GM04504 (cell line): ENCODE results near the gene PNPLA2.
A peak's percentile ranks its signal among the peaks of the same experiment; 100 is the strongest.

ENCODE experiments used
- DNase-seq: peaks from one replicate; pipeline ENCODE4 v3.0.0-alpha.2; 2012; ENCODE audit warnings: low read depth

The PNPLA2 gene

DNA sequence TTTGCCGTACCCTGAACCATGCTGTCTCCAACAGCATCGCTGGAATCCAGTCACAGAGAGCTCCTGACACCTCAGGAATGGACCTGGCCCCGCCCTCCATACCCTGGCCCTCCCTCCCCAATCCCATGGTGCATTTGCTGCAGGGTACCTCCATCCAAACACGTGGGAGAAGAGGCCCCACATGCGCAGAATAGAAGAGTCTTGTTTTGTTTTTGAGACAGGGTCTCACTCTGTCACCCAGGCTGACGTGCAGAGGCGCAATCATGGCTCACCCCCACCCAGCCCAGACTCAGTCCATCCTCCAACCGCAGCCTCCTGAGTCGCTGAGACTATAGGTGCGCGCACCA is 2.3 kb upstream of the PNPLA2 start:
- DNase-seq: no peak

DNA sequence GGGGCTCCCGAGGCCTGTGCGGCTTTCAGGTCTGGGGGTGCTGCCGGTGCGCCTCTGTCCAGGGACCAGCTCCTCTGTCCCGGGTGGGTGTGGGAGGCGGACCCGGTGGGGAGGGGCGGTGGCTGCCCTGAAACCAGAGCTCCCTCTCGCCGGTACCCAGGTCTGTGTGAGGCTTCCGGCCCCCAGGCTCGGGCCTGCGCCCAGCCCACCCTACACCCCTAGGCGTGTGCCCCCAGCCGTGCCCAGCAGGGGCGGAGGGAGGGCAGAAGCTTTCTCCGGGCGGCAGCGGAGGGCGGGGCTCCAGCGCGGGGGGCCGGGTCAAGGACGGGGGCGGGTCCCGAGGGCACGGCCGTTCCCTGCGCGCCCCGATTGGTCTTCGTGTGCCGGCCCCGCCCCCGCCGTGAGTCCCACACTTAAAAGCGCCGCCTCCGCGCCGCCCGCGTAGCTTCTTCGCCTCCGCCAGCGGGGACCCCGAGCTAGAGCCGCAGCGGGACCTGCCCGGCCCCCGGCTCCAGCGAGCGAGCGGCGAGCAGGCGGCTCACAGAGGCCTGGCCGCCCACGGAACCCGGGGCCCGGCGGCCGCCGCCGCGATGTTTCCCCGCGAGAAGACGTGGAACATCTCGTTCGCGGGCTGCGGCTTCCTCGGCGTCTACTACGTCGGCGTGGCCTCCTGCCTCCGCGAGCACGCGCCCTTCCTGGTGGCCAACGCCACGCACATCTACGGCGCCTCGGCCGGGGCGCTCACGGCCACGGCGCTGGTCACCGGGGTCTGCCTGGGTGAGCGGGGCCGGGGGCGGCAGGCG is 616 bp downstream of the PNPLA2 start:
- DNase-seq: peak; percentile 67

DNA sequence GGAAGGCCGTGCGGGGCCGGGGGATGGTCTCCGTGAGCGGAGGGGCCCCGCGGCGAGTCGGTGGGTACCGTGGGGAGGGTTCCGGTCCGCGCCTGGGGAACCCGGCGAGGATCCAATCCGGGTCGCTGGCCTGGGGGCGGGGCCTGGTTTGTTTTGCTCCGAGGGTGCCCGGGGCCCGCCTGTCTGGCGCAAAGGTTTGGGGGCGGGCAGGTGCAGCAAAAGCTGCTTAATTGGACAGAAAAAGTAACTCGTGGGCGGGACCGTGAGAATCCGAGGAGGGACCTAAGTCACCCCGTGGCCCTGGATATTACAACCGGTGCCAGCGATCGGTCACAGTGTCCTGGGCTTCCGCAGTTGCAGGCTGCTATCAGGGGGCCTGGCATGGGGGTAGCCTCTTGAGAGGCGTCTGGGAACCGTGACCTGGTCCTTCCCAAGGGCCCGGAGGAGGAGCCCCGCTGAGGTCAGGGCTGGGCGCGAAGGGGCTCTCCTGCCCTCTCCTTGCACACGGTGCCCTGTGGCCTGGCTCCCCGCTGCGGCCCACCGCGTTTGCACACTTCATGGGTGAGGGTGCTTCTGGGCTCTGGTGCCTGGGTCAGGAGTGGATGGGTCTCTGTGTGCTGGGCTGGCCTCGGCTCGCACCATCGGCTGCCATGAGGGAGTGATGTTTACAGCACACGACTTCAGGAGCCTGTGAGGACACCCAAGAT is 1.4 kb downstream of the PNPLA2 start:
- no peak for DNase-seq

DNA sequence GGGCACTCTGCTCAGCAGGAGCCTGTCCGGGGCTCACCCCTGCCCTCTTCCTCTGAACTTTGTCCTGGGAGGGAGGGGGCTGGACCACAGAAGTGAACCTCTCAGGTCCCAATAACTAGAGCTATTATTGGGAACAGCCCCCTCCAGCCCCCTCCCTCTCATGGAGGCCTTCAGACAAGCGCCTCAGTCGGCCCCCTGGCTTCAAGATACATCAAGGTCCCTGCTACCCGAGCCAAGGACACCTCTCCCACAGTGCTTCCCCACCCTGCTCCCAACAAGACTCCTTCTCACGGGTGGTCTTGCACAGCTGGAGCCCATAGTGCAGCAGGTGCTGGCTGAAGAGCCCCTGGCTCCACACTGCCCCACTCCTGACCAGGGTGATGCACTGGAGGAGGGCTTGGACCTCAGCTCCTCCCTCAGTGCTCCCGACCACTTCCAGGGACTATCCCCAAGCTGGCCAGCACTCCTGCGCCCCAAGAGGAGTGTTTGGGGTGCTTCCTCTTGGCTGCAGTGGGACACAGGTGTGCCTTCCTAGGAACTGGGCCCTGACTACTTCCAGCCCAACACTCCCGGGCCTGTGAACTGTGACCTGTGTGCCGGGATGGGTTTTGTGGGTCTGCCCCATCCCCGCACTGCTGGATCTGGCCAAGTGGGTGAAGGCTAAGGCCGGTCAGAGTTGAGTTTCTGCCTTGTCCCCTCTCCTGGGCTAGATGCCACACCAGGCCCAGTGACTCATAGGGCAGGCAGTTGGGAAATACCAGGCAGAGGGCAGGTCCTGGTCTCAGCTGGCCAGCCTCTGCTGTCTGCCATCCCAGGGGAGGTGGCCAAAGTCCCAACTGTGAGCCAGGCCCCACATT is 2.2 kb downstream of the PNPLA2 start:
- DNase-seq: no peak

DNA sequence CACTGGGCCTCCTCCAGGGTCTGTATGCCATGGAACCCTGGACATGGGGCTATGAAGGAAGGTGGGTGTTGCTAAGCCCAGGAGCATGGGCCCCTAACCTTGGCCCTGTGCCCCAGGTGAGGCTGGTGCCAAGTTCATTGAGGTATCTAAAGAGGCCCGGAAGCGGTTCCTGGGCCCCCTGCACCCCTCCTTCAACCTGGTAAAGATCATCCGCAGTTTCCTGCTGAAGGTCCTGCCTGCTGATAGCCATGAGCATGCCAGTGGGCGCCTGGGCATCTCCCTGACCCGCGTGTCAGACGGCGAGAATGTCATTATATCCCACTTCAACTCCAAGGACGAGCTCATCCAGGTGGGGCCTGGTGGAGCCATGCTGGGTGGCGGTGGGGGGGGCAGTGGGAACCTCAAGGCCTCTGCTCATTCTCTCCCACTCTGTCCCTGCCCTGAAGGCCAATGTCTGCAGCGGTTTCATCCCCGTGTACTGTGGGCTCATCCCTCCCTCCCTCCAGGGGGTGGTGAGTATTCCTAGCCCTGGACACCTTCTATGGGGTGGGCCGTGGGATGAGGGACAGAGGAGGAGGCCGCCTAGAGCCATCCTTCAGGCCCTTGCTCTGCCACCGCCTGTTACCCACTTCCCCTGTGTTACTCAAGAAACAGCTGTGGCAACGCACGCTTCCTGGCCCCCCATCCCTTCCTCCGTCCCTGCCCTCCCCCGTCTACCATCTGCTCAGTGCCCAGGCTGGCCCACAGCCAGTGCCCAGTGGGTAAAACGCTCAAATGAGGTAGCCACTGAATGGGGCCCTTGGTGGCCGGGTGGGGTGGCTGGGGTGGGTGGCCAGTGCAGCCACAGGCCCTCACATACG is 3.0 kb downstream of the PNPLA2 start:
- no peak for DNase-seq

DNA sequence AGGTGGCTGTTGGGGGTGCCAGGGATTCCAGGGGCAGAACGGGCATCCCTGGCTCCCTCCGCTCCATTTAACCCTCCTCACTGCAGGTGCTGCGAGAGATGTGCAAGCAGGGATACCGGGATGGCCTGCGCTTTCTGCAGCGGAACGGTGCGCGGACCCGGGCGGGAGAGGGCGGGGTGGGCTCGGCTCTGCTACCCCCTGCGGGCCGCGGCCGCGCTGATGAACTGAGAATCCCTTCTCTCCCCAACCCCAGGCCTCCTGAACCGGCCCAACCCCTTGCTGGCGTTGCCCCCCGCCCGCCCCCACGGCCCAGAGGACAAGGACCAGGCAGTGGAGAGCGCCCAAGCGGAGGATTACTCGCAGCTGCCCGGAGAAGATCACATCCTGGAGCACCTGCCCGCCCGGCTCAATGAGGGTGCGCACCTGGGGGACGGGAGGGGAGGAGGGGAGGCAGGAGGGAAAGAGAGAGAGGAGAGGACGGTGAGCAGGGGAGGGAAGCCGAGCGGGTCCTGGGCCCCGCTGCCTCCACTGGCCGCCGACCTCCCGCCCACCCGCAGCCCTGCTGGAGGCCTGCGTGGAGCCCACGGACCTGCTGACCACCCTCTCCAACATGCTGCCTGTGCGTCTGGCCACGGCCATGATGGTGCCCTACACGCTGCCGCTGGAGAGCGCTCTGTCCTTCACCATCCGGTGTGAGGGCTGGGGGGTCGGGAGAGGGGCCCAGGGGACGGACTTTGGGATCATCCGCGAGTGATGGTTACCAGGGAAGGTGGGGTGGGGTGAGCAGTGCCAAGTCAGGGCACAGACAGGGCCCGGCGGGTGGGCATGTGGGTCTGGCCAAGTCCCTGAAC is 5.0 kb downstream of the PNPLA2 start:
- DNase-seq: no peak

DNA sequence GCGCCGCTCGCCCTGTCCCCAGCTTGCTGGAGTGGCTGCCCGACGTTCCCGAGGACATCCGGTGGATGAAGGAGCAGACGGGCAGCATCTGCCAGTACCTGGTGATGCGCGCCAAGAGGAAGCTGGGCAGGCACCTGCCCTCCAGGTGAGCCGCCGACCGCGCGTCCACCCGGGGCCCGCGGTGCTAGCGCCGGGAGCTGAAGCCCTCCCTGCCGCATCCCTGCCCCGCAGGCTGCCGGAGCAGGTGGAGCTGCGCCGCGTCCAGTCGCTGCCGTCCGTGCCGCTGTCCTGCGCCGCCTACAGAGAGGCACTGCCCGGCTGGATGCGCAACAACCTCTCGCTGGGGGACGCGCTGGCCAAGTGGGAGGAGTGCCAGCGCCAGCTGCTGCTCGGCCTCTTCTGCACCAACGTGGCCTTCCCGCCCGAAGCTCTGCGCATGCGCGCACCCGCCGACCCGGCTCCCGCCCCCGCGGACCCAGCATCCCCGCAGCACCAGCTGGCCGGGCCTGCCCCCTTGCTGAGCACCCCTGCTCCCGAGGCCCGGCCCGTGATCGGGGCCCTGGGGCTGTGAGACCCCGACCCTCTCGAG is 5.7 kb downstream of the PNPLA2 start:
- no peak for DNase-seq

DNA sequence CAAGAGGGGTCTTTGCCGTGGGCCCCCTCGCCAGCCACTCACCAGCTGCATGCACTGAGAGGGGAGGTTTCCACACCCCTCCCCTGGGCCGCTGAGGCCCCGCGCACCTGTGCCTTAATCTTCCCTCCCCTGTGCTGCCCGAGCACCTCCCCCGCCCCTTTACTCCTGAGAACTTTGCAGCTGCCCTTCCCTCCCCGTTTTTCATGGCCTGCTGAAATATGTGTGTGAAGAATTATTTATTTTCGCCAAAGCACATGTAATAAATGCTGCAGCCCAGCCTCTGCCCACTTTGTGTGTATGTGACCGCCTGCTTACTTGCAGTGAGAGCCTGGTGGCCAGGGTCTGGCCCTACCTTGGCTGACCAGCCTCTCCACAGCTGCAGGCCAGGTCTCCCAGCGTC is 6.2 kb downstream of the PNPLA2 start:
- no peak for DNase-seq

DNA sequence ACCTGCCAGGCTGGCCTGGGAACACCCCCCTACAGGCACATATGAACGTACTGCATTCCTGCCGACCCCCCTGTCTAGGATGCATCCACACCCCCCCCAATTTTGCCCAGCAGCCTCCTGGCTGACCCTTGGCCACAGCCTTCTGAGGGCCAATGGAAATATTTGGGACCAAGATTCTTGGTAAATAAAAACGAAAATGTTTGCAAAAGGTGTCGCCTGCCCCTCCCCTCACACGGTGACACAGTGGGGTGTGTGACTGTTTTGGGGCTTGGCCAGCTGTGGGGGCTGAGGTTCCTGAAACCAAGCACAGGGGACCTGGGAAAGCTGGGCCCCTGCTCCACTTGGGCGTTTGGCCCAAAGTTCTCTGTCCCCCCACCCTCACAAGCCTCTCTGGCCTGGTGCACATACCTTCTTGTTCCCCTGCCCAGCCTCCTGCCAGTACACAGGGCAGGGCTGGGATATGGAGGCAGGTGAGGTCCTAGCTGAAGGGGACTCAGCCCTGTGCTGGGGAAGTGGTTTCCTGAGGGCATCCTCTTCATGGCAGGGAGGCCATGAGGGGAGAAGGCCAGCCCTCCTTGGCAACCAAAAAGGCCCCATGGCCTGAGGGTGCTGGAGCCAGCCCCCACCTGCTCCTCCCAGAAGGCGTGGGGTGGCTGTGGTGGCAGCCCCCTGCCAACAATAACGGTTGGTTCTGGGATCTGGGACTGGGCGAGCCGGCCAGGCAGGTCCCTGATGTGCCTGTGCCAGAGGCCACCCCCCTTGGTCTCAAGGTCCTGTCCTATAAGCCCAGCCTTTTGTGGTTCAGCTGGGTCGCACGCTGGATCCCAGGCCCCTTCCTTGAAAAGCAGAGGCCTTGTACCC is 6.9 kb downstream of the PNPLA2 start:
- DNase-seq: no peak

DNA sequence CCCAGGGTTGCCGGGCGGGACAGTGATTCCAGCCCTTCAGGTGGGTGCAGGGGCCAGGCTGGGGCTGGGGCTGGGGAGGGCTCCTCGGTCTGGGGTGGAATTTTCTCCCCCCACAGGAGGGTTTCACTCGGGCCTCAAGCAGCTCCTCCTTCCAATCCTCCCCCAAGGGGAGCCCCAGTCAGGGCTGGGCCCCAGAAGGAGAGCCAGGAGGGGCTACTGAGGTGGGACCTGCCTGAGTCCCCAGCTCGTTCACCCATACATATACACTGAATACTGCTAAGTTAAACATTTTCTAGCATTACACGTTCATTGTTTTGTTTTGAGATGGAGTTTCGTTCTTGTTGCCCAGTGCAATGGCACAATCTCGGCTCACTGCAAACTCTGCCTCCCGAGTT is 7.5 kb downstream of the PNPLA2 start:
- no peak for DNase-seq

DNA sequence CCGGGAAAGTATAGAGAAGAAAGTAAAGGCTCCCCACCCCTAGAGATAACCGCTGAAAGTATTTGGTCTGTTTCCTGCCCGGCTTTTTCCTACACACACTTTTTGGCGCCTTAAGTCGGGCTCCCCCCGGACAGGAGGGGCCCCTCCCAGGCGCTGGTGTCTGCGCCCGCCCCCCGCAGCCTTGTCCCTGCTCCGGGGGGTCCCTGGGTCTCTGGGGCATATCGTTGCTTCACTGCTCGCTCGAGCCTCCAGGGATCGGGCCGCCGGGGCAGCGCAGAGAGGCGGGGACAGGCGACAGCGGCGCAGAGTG is 8.1 kb downstream of the PNPLA2 start:
- DNase-seq: no peak

DNA sequence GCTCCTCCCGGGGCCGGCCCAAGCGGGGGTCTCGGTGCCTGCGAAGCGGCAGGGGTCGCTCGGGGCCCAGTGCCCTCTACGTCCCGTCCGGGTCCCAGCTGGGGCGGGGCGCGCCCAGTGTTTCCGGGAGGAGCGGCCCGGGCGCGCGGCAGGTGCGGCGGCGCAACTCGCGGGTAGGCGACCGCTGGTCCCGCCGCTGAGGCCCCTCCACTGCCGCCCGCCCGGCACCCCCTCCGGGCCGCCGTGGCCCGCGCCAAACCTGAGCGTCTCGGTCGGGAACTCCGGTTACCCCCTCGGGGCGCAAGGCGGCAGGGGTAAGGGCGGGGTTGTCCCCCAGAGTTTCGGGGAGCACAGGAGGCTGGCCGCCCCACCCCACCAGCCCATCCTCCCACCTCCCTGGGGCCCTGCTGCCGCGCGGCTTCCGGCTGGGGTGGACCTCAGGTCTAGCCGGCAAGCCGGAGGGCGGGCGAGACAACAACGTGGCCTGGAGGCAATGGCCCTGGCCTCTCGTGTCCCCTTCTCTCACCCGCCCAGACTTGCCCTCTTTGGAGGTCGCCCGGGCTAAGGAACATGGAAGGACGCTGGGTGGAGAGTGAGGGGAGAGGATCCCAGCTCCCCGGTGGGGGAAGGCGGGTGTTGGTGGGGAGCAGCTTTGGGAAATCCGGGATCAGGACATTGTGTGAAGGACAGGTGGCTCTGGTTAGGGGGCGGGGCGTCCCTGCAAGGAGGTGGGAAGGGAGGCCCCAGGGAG is 8.6 kb downstream of the PNPLA2 start:
- DNase-seq: no peak

DNA sequence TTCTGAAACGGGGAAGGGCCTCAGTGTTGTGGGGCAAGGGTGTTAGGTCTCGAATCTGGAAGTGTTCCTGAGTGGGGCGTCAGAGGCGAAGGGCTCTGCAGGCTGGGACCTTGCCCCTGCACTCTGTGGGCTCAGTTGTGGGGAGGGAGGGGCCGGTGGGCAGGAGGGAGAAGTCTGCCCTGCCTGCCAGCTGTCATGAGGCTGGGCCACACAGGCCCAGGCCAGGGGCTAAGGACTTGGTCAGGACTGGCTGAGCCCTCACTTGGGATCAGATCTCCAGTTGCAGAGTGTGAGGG is 9.1 kb downstream of the PNPLA2 start, which contains the start of gene CRACR2B:
Gene CRACR2B (plus strand): TSS at position 23 of the 296 bp plus-strand sequence. CDS start 689 bp downstream, outside the sequence.
- DNase-seq: no peak

DNA sequence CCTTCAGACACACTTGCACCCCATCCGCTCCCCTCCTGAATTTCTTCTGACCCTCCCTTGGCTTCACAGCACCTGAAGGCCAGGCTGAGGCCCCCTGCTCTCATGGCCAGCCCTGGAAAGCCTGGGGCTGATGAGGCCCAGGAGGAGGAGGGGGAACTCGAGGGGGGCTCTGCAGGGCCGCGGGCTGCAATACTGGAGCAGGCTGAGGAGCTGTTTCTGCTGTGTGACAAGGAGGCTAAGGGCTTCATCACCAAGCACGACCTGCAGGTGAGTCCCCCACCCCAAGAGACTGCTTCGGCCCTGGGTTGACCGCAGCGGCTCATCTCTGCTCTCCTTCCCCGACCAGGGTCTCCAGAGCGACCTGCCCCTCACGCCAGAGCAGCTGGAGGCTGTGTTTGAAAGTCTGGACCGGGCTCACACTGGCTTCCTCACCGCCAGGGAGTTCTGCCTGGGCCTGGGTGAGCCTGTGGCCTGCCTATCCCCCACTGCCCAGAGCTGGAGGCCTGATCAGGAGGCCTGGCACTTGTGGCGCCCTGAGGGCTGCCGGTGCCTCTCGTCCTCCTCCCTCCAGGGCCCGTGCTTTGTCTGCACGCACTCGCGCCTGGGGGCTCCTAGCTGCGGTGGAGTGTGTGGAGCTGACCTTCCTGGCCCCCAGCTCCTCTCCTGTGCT is 9.9 kb downstream of the PNPLA2 start:
- DNase-seq: no peak

DNA sequence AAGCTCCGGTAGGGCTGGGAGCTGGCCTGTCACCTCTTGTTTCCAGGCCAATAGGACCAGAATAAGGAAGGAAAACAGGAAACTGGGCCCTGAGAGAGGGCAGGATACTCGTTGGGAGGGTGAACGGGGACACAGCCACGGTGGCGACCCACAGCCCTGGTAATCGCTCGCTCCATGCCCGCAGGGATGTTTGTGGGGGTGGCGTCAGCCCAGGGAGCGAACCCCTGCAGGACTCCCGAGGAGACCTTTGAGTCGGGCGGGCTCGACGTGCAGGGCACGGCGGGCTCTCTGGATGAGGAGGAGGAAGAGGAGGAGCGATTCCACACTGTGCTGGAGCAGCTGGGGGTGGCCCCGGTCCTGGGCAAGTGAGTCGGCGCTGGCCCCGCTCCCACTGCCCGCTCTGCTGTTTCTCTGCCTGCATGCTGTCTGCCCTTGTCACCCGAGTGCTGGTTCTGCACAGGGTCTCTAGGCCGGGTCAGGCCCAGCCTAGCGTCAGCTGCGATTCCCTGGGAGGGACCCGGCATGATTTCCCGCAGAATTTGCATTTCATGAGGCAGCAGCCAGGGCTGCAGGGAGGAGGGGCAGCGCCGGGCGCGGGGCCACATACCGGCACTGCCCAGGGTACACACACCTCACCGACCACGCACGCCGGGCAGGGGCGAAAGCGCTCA is 10.6 kb downstream of the PNPLA2 start:
- DNase-seq: no peak

DNA sequence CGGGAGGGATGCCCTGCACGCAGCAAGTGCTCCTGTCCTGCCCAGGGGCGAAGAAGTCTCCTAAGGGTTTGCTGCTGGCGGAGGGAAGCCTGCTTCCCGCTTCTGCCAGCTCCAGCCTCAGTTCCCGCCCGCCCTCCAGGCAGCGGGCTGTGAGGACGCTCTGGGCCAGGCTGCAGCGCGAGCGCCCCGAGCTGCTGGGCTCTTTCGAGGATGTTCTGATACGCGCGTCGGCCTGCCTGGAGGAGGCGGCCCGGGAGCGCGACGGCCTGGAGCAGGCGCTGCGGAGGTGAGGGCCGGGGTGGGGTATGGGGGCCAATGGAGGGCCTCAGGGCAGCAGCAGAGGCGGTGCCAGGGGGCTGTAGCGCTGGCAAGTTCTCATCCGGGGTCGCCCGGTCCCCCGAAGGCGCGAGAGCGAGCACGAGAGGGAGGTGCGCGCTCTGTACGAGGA is 11.2 kb downstream of the PNPLA2 start:
- no peak for DNase-seq

DNA sequence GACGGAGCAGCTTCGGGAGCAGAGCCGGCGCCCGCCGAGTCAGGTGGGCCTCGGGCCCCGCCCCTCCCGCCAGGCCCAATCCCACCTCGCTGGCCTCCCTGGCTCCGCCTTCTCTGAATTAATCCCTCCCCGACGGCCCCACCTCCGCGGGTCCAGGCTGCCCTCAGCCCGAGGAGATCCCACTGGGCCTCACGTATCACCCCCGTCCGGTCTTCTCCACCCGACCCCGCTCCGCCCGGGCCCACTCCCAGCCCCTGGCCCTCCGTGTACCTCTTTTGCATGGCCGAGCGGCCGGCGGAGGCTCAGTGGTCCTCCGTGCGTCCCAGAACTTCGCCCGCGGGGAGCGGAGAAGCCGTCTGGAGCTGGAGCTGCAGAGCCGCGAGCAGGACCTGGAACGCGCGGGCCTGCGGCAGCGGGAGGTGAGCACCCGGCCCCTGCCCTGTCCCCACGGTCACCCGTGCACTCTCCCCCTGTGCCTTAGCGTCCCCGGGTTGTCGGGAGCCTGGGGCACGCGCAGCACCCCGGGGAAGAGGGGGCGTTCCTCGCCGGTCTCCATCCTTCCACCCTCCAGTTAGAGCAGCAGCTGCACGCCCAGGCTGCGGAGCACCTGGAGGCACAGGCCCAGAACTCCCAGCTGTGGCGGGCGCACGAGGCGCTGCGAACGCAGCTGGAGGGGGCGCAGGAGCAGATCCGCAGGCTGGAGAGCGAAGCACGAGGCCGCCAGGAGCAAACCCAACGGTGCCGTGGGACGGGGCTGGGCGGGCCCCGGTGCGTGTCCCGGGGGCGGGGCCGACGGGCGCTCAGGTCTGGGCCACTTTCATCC is 11.8 kb downstream of the PNPLA2 start:
- no peak for DNase-seq
